HTR-8/SVneo (cell line): ENCODE data around the gene DPP6.

Experiments used
- DNase-seq: peaks from one replicate; pipeline ENCODE4 v3.0.0; 2011; ENCODE audit warnings: low spot score, mixed read lengths; ENCODE audit not compliant: insufficient read length
- FAIRE-seq: peaks from 2 replicates; lab custom pipeline; 2011; peaks lifted over from hg19 to GRCh38; lab: Jason Lieb, UNC

Gene DPP6

GRCh38 chr7:154571772-154572171 is 519.6 kb downstream of the DPP6 start:
- DNase-seq (no peak), FAIRE-seq (no peak)

- FAIRE-seq (no peak), DNase-seq (no peak)
Observed at GRCh38 chr7:154574235-154574634, 522.0 kb downstream of the DPP6 start.

GRCh38 chr7:154575497-154575896 is 523.3 kb downstream of the DPP6 start:
- no peak for DNase-seq
- no peak for FAIRE-seq

GRCh38 chr7:154576604-154577003 is 524.4 kb downstream of the DPP6 start:
- no peak for FAIRE-seq

GRCh38 chr7:154577141-154577873 is 525.1 kb downstream of the DPP6 start:
- no peak for FAIRE-seq
- DNase-seq = no peak

More at GRCh38 chr7:154576604-154577003, 524.4 kb downstream of the DPP6 start:
- DNase-seq = no peak

GRCh38 chr7:154578336-154578735 is 526.1 kb downstream of the DPP6 start:
- DNase-seq (no peak), FAIRE-seq (no peak)

- FAIRE-seq (no peak), DNase-seq (no peak)
Observed at GRCh38 chr7:154579711-154580110, 527.5 kb downstream of the DPP6 start.

- no peak for FAIRE-seq
- no peak for DNase-seq
Observed at GRCh38 chr7:154581251-154581890, 529.2 kb downstream of the DPP6 start.

GRCh38 chr7:154583454-154583853 is 531.3 kb downstream of the DPP6 start:
- no peak for FAIRE-seq

GRCh38 chr7:154584352-154585252 is 532.4 kb downstream of the DPP6 start:
- DNase-seq = no peak
- no peak for FAIRE-seq

More at GRCh38 chr7:154583454-154583853, 531.3 kb downstream of the DPP6 start:
- no peak for DNase-seq

- no peak for DNase-seq
- no peak for FAIRE-seq
Observed at GRCh38 chr7:154587792-154588191, 535.6 kb downstream of the DPP6 start.

- FAIRE-seq = no peak
- no peak for DNase-seq
Observed at GRCh38 chr7:154591544-154591943, 539.3 kb downstream of the DPP6 start.

- no peak for FAIRE-seq
Observed at GRCh38 chr7:154592388-154592787, 540.2 kb downstream of the DPP6 start.

GRCh38 chr7:154598396-154598795 is 546.2 kb downstream of the DPP6 start:
- no peak for FAIRE-seq
- no peak for DNase-seq

More at GRCh38 chr7:154592388-154592787, 540.2 kb downstream of the DPP6 start:
- DNase-seq = no peak

- FAIRE-seq = no peak
Observed at GRCh38 chr7:154598864-154599263, 546.7 kb downstream of the DPP6 start.

GRCh38 chr7:154610903-154611302 is 558.7 kb downstream of the DPP6 start:
- FAIRE-seq = no peak

More at GRCh38 chr7:154598864-154599263, 546.7 kb downstream of the DPP6 start:
- no peak for DNase-seq

GRCh38 chr7:154613811-154614210 is 561.6 kb downstream of the DPP6 start:
- no peak for DNase-seq
- no peak for FAIRE-seq

More at GRCh38 chr7:154610903-154611302, 558.7 kb downstream of the DPP6 start:
- DNase-seq = no peak

GRCh38 chr7:154620141-154620755 is 568.0 kb downstream of the DPP6 start:
- DNase-seq (no peak), FAIRE-seq (no peak)

GRCh38 chr7:154623399-154623798 is 571.2 kb downstream of the DPP6 start:
- DNase-seq = no peak
- FAIRE-seq = no peak

GRCh38 chr7:154627646-154628290 is 575.6 kb downstream of the DPP6 start:
- no peak for FAIRE-seq

More at GRCh38 chr7:154627646-154628290, 575.6 kb downstream of the DPP6 start:
- DNase-seq = no peak
